ENCODE measurements around the gene KLRB1.
"Not testable (repeated sequence)": the region's sequence is repeated elsewhere in the genome, so short reads cannot be mapped to it uniquely, and the experiment has no call there.

Gene KLRB1

GRCh38 chr12:9607716-9608115, at the start of gene KLRB1:
Gene KLRB1, minus strand, starts transcription at chr12:9607916. Its CDS starts 77 bp downstream, at chr12:9607839.
- DNase-seq = no peak

- peak; percentile 13 to 35 for DNase-seq
Measured at GRCh38 chr12:9651265-9651729, 43.6 kb upstream of the KLRB1 start.

DNA sequence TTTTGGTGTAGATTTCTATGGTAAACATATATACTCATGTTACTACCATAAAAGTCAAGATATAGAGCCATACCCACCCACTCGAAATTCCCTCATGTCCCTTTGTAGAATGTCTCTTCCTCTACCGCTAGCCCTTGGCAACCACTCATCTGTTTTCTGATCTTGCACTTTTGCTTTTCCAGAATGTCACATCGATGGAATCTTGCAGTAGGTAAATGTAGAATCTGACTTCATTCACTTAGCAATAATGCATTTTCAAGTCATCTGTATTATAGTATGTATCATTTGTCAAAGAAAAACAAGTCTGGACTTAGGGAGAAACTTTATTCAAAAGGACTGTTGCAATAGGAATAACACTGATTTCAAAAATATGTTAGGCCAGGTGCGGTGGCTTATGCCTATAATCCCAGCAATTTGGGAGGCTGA, 42.4 kb upstream of the KLRB1 start:
- DNase-seq = peak in 1 of 2 experiments; percentile 19

DNA sequence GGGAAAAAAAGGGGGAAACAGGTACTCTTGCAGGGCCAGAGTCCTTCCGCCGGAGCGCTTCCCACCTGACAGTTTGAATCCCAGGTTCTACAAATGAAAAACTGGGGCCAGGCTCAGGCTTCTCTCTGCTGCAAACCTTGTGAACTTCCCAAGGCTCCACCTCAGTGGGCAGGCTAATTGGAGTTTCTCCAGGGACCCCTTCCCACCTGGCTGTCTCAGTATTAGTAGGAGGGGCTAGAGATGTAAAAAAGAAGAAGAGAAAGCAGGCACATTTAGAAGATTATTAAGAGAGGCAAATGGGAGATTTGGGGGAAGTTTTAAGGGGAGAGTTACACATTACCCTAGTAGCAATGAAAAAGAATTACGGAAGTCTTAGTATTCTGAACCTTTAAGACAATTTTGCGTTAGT, 41.8 kb upstream of the KLRB1 start:
- DNase-seq = peak; percentile 22 to 32

- peak in 1 of 2 experiments; percentile 28 for DNase-seq
Measured at GRCh38 chr12:9648701-9649531, 41.2 kb upstream of the KLRB1 start.

DNA sequence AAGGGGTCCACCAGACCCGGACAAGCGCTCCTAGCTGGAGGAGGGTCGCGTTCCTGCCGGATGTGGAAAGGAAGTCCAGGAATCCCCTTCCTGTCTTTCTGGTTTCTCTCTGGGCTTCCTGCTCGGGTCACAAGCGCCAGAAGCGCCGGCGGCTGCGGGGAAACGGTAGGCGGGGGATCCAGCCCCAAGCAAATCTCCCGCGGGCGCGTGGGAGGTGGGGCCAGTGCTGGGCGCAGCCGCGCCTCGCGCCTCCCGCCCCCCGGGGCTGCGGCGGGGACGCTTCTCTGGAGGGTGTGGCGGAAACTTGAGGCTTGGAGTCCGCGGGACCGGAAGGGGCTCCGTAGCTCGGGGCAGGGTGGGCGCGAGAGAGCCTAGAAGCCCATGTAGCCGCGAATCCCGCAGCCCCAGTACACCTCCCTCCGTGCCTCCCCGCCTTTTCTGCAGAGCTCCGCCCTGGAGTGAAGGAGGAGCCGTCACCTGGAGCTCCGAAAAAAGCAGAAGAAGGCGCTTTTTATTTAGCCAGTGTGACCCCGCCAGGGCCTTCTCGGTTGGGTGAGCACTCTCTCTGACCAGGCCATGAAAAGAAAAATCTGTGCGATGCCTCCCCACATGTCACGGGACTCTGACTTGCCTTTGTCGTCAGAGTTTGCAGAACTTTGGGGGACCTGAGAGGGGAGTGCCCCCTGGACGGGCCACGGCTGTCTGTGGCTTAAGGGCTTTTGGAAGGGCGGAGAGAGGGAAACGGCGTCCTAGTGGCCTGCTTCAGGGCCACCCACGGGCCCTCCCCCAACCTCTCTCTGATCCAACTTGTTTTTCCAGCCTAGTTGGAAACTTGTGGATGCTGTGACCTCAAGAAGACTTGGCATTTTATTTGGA, 40.3 kb upstream of the KLRB1 start:
- peak; percentile 89 to 91 for DNase-seq

- peak in 1 of 2 experiments; percentile 43 for DNase-seq
Measured at GRCh38 chr12:9646794-9647781, 39.4 kb upstream of the KLRB1 start.

DNA sequence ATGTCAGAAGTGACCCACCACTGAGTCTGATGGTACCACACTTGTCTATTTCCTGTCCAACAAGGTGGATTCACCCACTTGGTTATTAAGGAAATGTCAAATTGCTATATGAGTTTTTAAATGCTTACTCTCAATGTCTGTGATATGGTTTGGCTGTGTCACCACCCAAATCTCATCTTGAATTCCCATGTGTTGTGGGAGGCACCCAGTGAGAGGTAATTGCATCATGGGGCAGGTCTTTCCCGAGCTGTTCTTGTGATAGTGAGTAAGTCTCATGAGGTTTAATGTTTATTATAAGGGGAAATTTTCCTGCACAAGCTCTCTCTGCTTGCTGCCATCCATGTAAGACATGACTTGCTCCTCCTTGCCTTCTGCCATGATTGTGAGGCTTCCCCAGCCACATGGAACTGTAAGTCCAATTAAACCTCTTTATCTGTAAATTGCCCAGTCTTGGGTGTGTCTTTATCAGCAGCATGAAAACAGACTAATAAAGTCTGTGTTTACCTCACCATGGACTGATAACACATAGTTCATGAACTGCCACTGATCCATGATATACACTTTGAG, 37.4 kb upstream of the KLRB1 start:
- DNase-seq = not testable (repeated sequence)

- no peak for DNase-seq
Measured at GRCh38 chr12:9643266-9643660, 35.5 kb upstream of the KLRB1 start.

DNA sequence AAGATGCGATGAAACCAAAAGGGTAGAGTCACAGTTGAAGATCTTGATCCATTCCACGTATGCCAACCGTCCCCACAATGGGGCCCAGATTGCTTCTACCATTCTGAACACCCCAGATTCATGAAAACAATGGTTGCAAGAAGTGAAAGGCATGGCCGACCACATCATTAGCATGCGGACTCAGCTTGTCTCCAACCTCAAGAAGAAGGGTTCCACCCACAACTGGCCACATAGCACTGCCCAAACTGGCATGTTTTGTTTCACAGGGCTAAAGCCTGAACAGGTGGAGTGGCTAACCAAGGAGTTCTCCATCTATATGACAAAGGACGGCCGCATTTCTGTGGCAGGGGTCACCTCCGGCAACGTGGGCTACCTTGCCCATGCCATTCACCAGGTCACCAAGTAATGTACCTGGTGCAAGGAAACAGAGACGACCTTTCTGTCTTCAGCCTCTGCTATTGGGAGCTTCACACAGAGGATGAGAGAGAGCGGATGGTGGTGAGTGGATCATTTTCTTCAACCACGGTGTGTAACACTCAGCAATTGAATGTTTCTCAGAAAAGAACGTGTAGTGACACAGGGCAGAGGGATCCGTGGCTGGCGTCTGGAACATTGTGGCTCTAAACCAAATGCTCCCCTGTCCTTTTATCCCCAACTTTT, 35.0 kb upstream of the KLRB1 start:
- DNase-seq = no peak

DNA sequence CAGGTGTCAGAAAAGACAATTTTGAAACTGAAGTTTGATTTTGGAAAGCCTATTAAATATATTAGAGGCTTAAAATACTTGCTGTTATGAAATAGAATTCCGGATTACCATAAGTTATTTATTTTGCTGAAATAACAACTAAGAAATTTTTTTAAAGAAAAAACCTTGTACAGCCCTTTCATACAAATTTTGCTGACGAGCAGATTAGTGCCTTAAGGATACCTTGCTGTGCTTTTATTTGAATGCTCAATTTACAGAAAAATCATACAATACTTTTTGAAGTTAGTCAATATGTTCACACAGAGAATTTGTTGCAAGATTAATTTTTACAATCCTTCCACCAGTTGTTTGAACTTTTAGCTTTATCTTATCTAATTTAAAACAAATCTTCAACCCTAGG, 32.3 kb upstream of the KLRB1 start:
- DNase-seq = no peak

DNA sequence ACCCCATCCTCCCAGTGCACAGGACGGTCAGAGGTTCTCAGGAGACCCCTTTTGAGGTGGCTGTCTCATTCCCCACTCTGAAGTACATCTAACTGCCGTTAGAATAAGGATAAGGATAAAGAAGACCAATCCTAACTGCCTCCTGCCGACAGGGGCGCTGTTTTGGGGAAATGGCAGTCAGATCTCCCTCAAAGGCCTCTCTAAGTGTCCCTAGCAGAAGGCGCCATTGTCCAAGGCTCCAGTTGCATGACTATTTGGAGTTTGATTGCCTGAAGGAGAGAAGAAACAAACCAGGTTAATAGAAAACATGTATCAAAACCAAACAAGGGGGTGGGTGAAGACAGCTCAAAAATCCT, 29.1 kb upstream of the KLRB1 start:
- no peak for DNase-seq

- peak; percentile 16 to 19 for DNase-seq
Measured at GRCh38 chr12:9636150-9636850, 28.6 kb upstream of the KLRB1 start.

DNA sequence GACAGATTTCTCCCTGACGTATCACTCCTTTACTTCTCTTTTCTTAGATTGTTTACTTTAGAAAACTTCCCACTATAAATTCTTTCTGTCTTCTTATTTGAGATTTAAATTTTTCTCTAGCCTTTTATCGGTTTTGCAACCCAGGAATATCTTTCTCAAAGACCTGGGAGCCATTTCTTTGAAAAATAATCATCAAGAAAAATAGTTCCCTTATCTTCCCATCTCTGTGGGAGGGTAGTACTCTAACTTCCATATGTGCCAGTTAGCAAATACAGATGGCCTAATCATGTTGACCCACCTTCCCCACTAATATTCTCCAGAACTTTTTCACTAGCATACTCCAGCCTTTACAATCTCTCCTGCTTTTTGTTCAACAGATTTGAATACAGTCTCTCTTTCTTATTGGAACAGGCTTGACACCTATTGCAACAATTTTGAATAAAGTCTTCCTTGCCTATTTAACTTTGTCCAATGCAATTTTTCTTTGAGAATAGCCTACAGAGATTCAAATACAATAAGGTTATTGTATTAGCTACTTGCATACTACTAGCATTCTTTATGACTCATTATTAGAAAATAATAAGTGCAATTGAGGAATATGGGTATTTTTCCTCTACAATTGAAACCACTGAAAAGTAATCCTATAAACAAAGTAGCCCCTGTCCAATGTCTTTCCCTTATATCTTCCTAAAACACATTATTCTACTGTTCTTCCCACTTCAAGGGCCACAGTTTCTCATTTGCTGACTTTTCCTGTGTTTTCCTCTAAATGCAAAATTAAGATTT, 27.4 kb upstream of the KLRB1 start:
- DNase-seq = no peak

GRCh38 chr12:9634177-9634803, 26.6 kb upstream of the KLRB1 start:
- DNase-seq = peak; percentile 36 to 57

GRCh38 chr12:9632766-9633165, 25.1 kb upstream of the KLRB1 start:
- DNase-seq = no peak

GRCh38 chr12:9626821-9627220, 19.1 kb upstream of the KLRB1 start:
- DNase-seq = no peak

DNA sequence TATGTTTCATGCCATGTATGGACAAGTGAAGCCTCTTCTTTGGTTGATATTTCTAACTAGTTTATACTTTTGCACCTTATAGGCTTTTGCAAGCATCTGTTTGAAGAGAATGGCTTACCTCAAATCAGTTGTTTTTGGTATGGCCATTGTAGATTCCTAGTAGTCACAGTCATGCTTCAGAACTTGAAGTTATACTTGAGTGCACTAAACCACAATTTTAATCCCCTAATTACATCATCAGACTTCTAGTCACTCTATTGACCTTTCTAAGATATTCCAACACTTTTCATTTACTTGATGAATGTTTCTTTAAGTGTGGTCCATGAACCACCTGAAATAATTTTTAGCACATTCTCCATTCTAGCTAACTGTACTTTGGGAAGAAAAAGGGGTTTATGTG, 18.6 kb upstream of the KLRB1 start:
- DNase-seq = no peak

DNA sequence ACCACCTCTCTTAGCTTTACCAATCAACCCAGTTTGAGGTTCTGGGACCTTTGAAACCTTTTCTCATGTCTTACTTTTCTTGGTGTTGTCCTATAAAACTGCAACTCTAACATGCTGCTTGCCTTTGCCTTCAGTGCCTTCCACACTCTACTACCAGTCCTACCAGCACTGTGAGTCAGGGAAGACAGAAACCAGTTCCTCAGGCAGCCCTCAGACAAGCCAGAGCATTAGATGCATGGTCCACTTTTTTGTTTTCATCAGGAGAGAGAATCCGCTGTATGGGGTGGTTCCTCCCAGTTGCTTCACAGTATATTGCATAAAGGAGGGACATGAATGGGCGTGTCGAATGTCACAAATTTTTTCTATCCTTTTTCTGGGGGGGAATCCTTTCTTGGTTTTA, 17.3 kb upstream of the KLRB1 start:
- DNase-seq = no peak
